CD4-positive, alpha-beta T cell (primary cell): ENCODE results near the gene CCDC182. TPM values are rescaled to one million over a fixed set of nuclear protein-coding genes. Genes with fewer than 3 reads are reported as not detected.

ENCODE experiments used
- ATAC-seq: fragments of 200-7000 bp; cut with Tn5 transposase; one replicate; pipeline ENCODE4 v1.10.0; 2022; ENCODE audit warnings: mild to moderate bottlenecking; ENCODE audit not compliant: poor library complexity
- CTCF ChIA-PET: fragments of 350-600 bp; sonication (Branson Sonifier 250); formaldehyde crosslinking; loops from one replicate; lab custom pipeline; 2021; ENCODE audit warnings: antibody characterized with exemption, inconsistent platforms; lab: Charles Lee
- POLR2A ChIA-PET: fragments of 350-600 bp; sonication (Branson Sonifier 250); formaldehyde crosslinking; loops from one replicate; lab custom pipeline; 2021; ENCODE audit warnings: antibody characterized with exemption, inconsistent platforms; lab: Charles Lee
- DNase-seq, 14 experiments: peaks; one replicate each; pipeline ENCODE4 v3.0.0-alpha.2; 2013 to 2020; ENCODE audit warnings: mixed read lengths in 2 of 14
- H3K27ac ChIP-seq, 2 donors: one replicate each; pipeline versions ENCODE4 v1.5.1 to v1.7.0; 2013; ENCODE audit warnings: low read length in 2 of 2, low read depth in 1 of 2, mild to moderate bottlenecking in 1 of 2
- H3K27me3 ChIP-seq, 2 experiments: 1 replicate in 1 of 2; 2 replicates in 1 of 2; pipeline versions ENCODE4 v1.6.1 to v1.7.0; 2013; ENCODE audit warnings: low read length in 2 of 2, control low read depth in 1 of 2, mild to moderate bottlenecking in 1 of 2, moderate library complexity in 1 of 2; ENCODE audit not compliant: insufficient read depth in 2 of 2, control insufficient read depth in 1 of 2
- H3K36me3 ChIP-seq: one replicate; pipeline ENCODE4 v1.6.1; 2013; ENCODE audit warnings: low read length, control low read depth; ENCODE audit not compliant: insufficient read depth
- H3K4me1 ChIP-seq: one replicate; pipeline ENCODE4 v1.6.1; 2013; ENCODE audit warnings: low read length, control low read depth; ENCODE audit not compliant: insufficient read depth
- H3K4me3 ChIP-seq: one replicate; pipeline ENCODE4 v1.5.1; 2013; ENCODE audit warnings: mild to moderate bottlenecking, low read length, moderate library complexity
- H3K9me3 ChIP-seq, 2 experiments: 1 replicate in 1 of 2; 2 replicates in 1 of 2; pipeline versions ENCODE4 v1.6.1 to v1.7.0; 2013; ENCODE audit warnings: low read length in 2 of 2, mild to moderate bottlenecking in 2 of 2, control low read depth in 1 of 2, moderate library complexity in 1 of 2; ENCODE audit not compliant: control insufficient read depth in 1 of 2, insufficient read depth in 1 of 2
- H3K27ac Mint-ChIP-seq: one replicate; pipeline ENCODE4 v1.8.0; 2020; ENCODE audit warnings: mixed read lengths
- H3K27me3 Mint-ChIP-seq: one replicate; pipeline ENCODE4 v1.8.0; 2021; ENCODE audit warnings: mixed read lengths
- H3K36me3 Mint-ChIP-seq: one replicate; pipeline ENCODE4 v1.8.0; 2021; ENCODE audit warnings: low read depth, mixed read lengths
- H3K4me1 Mint-ChIP-seq: one replicate; pipeline ENCODE4 v1.8.0; 2021; ENCODE audit warnings: low read depth, mixed read lengths
- H3K4me3 Mint-ChIP-seq: one replicate; pipeline ENCODE4 v1.8.0; 2020; ENCODE audit warnings: mild to moderate bottlenecking, mixed read lengths
- H3K9me3 Mint-ChIP-seq: one replicate; pipeline ENCODE4 v1.8.0; 2020; ENCODE audit warnings: mixed read lengths
- CTCF ChIP-seq: fragments of 200-600 bp; IDR thresholded peaks from one replicate; pipeline ENCODE4 v1.8.0; 2022; ENCODE audit warnings: antibody characterized with exemption, mild to moderate bottlenecking
- intact Hi-C, 2 experiments: fragments of 100-400 bp; cut with DNase I in 1 of 2; cut with micrococcal nuclease in 1 of 2; formaldehyde crosslinking; loops; one replicate each; pipeline versions ENCODE4 v1.15.1 to v1.9.0; 2023 to 2025; cut with DNase I, micrococcal nuclease
- total RNA-seq, 174 experiments: library from RNA in 2 of 174; stranded (reverse) in 2 of 174; gene quantifications; one replicate each; pipeline ENCODE4 v1.2.3 and lab custom pipeline; 2021 to 2026

The CCDC182 gene
- total RNA-seq, 2 experiments from 2014 or later: not detected

- H3K4me3 Mint-ChIP-seq: no peak overlapping the region
- ChIA-PET CTCF (no interaction called here), POLR2A (no interaction called here)
- DNase-seq (no peak), ATAC-seq (no peak)
- no peaks in the 10 kb centered on the region for H3K27me3 Mint-ChIP-seq
- Histone ChIP-seq H3K27me3 (no peaks in the 10 kb centered on the region), H3K4me1 (peaks cover 14% of the 10 kb centered on the region), H3K36me3 (no peaks in the 10 kb centered on the region), H3K9me3 (peaks cover 0 to 4% of the 10 kb centered on the region in 2 experiments), H3K27ac (no peak overlapping the region), H3K4me3 (no peak overlapping the region)
- no peak for TF ChIP-seq CTCF
- H3K9me3 Mint-ChIP-seq: no peaks in the 10 kb centered on the region
- H3K36me3 Mint-ChIP-seq: no peaks in the 10 kb centered on the region
- no peak overlapping the region for H3K27ac Mint-ChIP-seq
- no peaks in the 10 kb centered on the region for H3K4me1 Mint-ChIP-seq
- intact Hi-C loops: no loop called here
Observed at GRCh38 chr17:57696050-57696449, 49.0 kb downstream of the CCDC182 start.

Other genes with a start within 250 kb of the CCDC182 start
- gene MRPS23, start 104.7 kb upstream of the CCDC182 start, total RNA-seq: 10 to 100 TPM; 14.6 to 14.7 TPM
- 1 to 10 TPM in 1 of 2 experiments, under 1 TPM in 1; 0.41 to 1.0 TPM for gene CUEDC1, start 210.1 kb upstream of the CCDC182 start, total RNA-seq
- gene VEZF1, start 243.0 kb upstream of the CCDC182 start, total RNA-seq: 10 to 100 TPM; 41.6 to 41.7 TPM